DND-41 (cell line): ENCODE measurements around the gene PLAC8.
"Not testable (repeated sequence)": the region's sequence is repeated elsewhere in the genome, so short reads cannot be mapped to it uniquely, and the experiment has no call there.

ENCODE experiments used
- ATAC-seq: fragments of 200-7000 bp; cut with Tn5 transposase; 3 replicates; pipeline ENCODE4 v1.9.1; 2021; ENCODE audit warnings: low read depth; ENCODE audit not compliant: insufficient read depth
- DNase-seq: peaks from one replicate; pipeline ENCODE4 v3.0.0-alpha.2; 2020
- H2AFZ ChIP-seq: 2 replicates; pipeline ENCODE4 v1.6.0; 2012; ENCODE audit warnings: low read depth, low read length
- H3K27ac ChIP-seq: 2 replicates; pipeline ENCODE4 v1.5.1; 2012; ENCODE audit warnings: low read length, inconsistent platforms
- H3K27me3 ChIP-seq: fragments of 200-600 bp; sonication (generic); 2 replicates; pipeline ENCODE4 v1.6.0; 2012; ENCODE audit warnings: low read length, mild to moderate bottlenecking, inconsistent platforms; ENCODE audit not compliant: insufficient read depth, poor library complexity
- H3K36me3 ChIP-seq: 2 replicates; pipeline ENCODE4 v1.5.1; 2012; ENCODE audit warnings: low read length, inconsistent platforms; ENCODE audit not compliant: insufficient read depth
- H3K4me1 ChIP-seq: 2 replicates; pipeline ENCODE4 v1.5.1; 2012; ENCODE audit warnings: mild to moderate bottlenecking, low read length; ENCODE audit not compliant: insufficient read depth
- H3K4me2 ChIP-seq: 2 replicates; pipeline ENCODE4 v1.6.0; 2012; ENCODE audit warnings: mild to moderate bottlenecking, moderate library complexity, low read length, inconsistent platforms; ENCODE audit not compliant: insufficient read depth
- H3K4me3 ChIP-seq, 2 experiments: fragments of 200-600 bp in 1 of 2; shearing (Covaris generic) in 1 of 2; 2 replicates each; pipeline ENCODE4 v1.5.1; 2012 to 2016; ENCODE audit warnings: inconsistent platforms in 2 of 2, low read length in 2 of 2, mild to moderate bottlenecking in 2 of 2, low read depth in 1 of 2, moderate library complexity in 1 of 2
- H3K79me2 ChIP-seq: 2 replicates; pipeline ENCODE4 v1.6.0; 2012; ENCODE audit warnings: low read length, inconsistent platforms; ENCODE audit not compliant: insufficient read depth
- H3K9ac ChIP-seq: 2 replicates; pipeline ENCODE4 v1.6.0; 2012; ENCODE audit warnings: low read depth, mild to moderate bottlenecking, inconsistent platforms, low read length, moderate library complexity
- H3K9me3 ChIP-seq: 2 replicates; pipeline ENCODE4 v1.5.1; 2012; ENCODE audit warnings: low read length, moderate library complexity, mild to moderate bottlenecking, inconsistent platforms; ENCODE audit not compliant: insufficient read depth, severe bottlenecking
- H4K20me1 ChIP-seq: 2 replicates; pipeline ENCODE4 v1.6.0; 2012; ENCODE audit warnings: low read length; ENCODE audit not compliant: insufficient read depth
- EZH2 ChIP-seq: IDR thresholded peaks from 3 replicates; pipeline ENCODE4 v1.6.1; 2012; ENCODE audit warnings: borderline replicate concordance, low read depth, mild to moderate bottlenecking, moderate library complexity, low read length, inconsistent platforms; ENCODE audit not compliant: severe bottlenecking
- TF ChIP-seq, protein P1 (sequence below): IDR thresholded peaks from 2 replicates; pipeline ENCODE4 v1.5.1; 2012; ENCODE audit warnings: borderline replicate concordance, low read length, moderate library complexity, mild to moderate bottlenecking; ENCODE audit not compliant: poor library complexity, severe bottlenecking; ENCODE audit errors: extremely low read depth

The PLAC8 gene

DNA sequence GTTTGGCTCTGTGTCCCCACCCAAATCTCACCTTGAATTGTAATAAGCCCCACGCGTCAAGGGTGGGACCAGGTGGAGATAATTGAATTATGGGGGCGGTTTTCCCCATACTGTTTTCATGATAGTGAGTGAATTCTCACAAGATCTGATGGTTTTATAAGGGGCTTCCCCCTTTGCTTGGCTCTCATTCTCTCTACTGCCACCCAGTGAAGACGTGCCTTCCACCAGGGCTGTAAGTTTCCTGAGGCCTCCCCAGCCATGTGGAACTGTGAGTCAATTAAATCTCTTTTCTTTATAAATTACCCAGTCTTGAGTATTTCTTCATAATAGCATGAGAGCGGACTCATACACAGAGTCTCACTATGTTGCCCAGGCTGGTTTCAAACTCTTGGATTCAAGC, 31.2 kb upstream of the PLAC8 start:
- H3K27ac ChIP-seq, DNase-seq, H3K9me3 ChIP-seq, ATAC-seq, H3K36me3 ChIP-seq, H3K27me3 ChIP-seq, H3K9ac ChIP-seq, H2AFZ ChIP-seq, H3K4me1 ChIP-seq, H3K79me2 ChIP-seq, H3K4me2 ChIP-seq, H4K20me1 ChIP-seq, H3K4me3 ChIP-seq: not testable (repeated sequence)
- TF ChIP-seq, protein P1, sequence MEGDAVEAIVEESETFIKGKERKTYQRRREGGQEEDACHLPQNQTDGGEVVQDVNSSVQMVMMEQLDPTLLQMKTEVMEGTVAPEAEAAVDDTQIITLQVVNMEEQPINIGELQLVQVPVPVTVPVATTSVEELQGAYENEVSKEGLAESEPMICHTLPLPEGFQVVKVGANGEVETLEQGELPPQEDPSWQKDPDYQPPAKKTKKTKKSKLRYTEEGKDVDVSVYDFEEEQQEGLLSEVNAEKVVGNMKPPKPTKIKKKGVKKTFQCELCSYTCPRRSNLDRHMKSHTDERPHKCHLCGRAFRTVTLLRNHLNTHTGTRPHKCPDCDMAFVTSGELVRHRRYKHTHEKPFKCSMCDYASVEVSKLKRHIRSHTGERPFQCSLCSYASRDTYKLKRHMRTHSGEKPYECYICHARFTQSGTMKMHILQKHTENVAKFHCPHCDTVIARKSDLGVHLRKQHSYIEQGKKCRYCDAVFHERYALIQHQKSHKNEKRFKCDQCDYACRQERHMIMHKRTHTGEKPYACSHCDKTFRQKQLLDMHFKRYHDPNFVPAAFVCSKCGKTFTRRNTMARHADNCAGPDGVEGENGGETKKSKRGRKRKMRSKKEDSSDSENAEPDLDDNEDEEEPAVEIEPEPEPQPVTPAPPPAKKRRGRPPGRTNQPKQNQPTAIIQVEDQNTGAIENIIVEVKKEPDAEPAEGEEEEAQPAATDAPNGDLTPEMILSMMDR = peak; percentile 12

DNA sequence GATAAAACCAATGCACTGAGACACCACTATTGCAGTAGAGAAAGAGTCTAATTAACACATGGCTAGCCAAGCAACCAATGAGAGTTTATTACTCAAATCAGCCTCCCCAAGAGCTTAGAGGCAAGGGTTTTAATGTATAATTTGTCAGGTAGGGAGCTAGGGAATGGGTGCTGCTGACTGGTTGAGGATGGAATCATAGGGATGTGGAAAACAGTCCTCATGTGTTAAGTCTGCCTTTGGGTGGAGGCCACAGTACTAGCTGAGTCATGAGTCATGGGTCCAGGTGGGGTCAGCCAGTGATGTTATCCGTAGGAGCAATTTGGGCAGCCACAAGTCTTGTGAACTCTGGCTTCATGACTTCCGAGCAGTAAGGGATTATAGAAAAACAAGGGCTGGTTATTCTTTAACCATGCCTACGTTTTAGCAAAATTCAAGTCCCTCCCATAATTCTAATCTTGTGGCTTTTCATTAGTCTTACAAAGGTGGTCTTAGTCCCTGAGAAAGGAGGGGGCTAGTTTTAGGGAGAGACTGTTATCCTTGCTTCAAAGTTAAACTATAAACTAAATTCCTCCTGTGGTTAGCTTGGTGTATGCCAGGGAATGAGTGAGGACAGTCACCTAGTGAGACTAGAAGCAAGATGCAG, 25.1 kb upstream of the PLAC8 start:
- Histone ChIP-seq H3K79me2 (no peaks in the 10 kb centered on the region), H4K20me1 (no peaks in the 10 kb centered on the region), H3K9me3 (peaks cover 8% of the 10 kb centered on the region), H3K27ac (no peak overlapping the region), H3K4me1 (no peaks in the 10 kb centered on the region), H3K27me3 (no peaks in the 10 kb centered on the region), H2AFZ (no peak overlapping the region), H3K36me3 (no peaks in the 10 kb centered on the region), H3K4me2 (no peak overlapping the region), H3K9ac (no peak overlapping the region), H3K4me3 (no peak overlapping the region)
- ATAC-seq (no peak), DNase-seq (no peak)
- TF ChIP-seq, protein P1 = no peak
- TF ChIP-seq EZH2 = no peak

DNA sequence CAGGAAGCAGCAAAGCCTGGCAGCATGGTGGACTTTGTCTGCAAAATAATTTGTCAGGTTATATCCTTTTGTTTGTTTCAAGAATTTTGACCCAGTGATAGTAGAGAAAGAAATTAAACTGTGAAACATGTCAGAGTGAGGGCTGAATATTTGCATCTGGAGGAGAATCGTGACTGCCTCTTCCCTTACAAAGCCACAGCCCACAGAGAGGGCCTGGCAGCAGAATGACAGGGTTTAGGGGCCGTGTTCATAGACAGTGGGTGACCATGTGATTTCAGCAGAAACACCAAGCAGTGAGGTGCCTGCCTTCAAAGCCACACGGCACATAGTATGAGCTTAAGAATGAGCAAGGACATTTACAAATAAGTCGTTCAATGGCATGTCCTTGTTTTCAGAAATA, 24.4 kb upstream of the PLAC8 start:
- H2AFZ ChIP-seq = no peak overlapping the region
- ATAC-seq (peak; percentile 79), DNase-seq (peak; percentile 29)

More for the DNA sequence above, 24.4 kb upstream of the PLAC8 start:
- no peak overlapping the region for H3K4me3 ChIP-seq
- peaks cover 8% of the 10 kb centered on the region for H3K9me3 ChIP-seq
- H4K20me1 ChIP-seq = no peaks in the 10 kb centered on the region
- no peaks in the 10 kb centered on the region for H3K4me1 ChIP-seq
- TF ChIP-seq, protein P1 = no peak
- no peak for TF ChIP-seq EZH2
- no peak overlapping the region for H3K27ac ChIP-seq
- no peaks in the 10 kb centered on the region for H3K27me3 ChIP-seq
- H3K36me3 ChIP-seq = no peaks in the 10 kb centered on the region
- no peak overlapping the region for H3K4me2 ChIP-seq
- H3K9ac ChIP-seq = no peak overlapping the region
- no peaks in the 10 kb centered on the region for H3K79me2 ChIP-seq
